ENCODE measurements around the gene H6PD.

Gene H6PD

DNA sequence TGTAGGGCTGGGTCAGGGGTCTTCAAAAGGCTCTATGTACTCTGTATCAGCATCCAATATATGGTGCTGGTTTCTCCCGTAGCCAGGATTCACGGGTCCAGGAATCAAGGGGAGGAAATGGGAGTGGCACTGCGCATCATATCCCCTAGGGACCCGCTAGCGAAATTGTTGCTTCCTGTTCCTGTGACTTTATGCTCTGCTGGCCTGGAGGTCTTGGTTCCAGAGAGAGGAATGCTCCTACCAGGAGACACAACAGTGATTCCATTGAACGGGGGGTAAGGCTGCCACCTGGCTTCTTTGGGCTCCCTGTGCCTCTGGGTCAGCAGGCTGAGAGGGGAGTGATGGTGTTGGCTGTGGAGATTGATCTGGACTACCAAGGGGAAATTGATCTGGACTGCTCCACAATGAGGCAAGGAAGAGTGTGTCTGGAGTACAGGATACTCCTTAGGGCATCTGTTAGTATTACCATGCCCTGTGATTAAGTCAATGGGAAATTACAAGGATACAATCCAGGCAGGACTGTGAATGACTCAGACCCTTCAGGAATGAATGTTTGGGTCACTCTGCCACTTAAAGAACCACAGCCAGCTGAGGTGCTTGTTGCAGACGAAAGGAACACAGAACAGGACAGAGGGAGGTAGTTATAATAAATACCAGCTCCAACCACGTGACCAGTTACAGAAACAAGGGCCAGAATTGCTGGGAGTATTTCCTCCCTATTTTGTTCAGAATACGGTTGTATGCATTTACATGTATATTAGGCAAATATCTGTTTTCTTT, 68.4 kb downstream of the H6PD start:
- DNase-seq, result no peak

DNA sequence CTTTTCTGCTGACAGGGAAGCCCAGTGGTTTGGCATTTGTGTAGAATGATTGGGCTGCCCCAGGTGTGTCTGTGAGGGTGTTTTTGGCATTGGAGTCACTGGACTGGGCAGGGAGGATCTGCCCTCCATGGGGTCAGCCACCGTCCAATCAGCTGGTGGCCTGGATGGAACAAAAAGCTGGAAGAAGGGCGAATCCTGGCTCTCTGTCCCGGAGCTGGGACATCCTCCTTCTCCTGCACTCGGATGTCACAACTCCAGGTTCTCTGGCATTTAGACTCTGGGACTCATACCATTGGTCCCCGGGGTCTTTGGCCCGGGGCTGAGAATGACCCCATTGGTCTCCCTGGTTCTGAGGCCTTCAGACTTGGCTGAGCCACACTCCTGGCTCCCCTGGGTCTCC, 69.3 kb downstream of the H6PD start:
- no peak for DNase-seq

DNA sequence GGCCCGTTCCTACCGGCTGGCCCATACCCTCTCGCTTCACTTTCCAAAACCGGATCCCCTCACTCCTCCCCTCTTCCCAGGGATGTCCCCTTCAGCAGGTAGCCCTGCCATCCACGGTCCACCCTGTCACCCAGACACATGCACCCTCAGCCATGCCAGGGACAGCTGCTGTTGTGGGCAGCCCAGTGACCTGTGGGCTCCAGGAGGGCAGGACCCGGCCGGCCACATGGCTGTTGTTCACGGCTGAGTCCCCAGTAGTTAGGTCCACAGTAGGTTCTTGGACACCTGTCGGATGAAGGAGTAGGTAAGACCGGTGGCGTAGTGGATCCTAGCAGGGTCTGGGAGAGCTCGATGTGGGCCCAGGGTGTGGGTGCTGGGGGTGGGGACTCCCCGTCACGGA, 70.6 kb downstream of the H6PD start:
- no peak for DNase-seq

DNA sequence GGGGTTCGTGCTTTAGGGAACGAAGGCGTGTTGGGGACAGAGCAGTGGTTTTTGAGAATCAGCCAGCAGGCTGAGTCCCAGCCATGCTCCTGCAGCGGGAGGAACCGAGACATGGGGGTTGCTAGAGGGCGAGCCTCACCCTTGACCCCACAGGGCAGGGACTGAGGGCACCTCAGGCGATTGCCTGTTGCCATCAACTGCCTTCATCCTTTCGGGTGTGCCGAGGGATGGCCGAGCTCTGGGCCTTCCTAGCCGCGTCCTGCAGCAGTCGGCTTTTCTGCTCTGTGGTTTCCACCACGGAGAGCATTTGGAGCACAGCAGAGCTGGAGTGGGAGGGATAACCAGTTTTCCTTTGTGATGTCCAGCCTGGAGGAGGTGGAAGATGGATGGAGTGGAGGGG, 71.4 kb downstream of the H6PD start:
- no peak for DNase-seq

DNA sequence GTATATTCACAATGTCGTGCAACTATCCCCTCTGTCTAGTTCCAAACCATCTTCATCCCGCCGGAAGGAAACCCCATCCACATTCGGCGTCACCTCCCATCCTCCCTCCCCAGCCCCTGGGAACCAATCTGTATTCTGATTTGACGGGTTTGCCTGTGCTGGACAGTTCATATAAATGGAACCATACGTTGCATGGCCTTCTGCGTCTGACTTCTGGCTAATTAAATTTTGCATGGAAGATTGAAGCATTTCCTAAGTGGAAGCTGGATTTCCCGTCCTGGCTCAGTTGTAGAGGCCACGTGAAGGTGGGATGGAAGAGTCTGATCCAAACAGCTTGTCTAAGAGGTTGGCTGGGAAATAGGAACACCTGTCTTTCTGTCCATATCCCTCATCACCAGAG, 72.7 kb downstream of the H6PD start:
- no peak for DNase-seq

DNA sequence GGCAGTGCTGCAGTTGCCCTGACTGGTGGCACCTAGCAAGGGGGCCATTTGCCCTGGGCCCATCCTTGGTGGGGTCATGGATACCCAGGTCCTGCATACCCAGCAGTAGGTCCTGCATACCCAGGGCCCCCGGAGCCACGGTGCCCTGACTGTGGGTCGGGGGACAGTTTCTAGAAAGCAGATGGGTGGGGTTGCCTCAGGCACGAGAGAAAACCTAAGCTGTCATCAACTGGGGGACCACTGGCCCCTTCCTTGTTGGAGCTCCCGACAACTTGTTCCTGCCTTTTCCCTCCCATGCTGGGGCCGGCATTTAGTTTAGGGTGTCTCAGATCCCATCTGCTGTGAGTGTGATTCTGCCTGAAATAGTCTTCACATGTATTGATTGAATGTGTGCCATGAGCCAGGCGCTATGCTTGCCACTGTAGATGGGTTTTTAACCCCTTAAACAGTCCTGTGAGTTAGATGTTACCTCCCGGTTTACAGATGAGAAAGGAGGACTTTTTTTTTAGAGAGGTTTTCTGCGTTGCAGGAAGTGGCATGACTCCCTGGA, 73.7 kb downstream of the H6PD start:
- no peak for DNase-seq

DNA sequence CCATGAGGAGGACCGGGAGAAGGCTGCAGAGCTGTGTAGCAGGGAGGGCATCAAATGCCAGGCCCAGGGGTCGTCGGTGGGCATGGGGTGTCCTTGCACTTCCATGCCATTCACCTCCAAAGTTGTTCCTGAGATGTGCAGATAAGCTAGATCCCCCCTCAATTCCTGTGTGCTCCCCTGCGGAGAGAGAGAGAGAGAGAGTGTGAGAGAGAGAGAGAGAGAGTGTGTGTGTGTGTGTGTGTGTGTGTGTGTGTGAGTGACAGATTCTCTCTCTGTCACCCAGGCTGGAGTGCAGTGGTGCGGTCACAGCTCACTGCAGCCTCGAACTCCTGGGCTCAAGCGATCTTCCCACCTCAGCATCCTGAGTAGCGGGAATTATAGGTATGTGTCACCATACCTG, 74.5 kb downstream of the H6PD start:
- no peak for DNase-seq

DNA sequence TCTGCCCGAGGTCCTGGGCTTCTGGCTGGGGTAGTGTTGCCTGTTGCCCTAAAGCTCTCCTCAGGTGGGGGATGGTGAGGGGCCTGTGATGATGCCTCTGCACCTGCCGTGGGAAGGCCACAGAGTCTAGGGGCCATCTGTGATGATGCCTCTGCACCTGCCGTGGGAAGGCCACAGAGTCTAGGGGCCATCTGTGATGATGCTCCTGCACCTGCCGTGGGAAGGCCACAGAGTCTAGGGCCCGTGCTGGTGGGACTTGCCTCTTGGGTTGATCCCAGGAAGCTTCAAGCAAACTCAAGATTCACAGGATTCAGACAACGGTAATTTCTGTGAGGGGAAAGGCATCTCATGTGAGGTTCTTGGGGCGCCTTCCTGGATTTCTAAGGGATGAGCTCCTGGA, 75.4 kb downstream of the H6PD start:
- DNase-seq, result no peak

DNA sequence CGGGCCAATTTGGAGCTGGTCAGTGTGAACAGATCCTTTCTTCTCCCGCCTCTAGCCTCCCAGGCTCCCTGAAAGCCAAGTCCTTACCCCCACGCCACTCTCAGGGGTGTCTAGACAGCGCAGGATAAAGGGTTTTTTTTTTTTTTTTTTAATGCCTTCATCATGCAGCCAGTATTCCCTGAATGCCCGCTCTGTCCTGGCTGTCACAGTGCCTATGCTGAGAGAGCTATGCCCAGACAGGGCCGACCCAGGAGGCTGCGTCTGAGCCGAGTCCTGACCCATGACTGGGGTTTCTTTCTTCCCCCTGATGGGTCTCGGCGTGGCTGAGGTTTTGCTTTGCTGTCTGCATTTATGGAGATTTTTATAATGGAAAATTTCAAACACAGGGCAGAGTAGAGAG, 76.5 kb downstream of the H6PD start:
- DNase-seq, result no peak

DNA sequence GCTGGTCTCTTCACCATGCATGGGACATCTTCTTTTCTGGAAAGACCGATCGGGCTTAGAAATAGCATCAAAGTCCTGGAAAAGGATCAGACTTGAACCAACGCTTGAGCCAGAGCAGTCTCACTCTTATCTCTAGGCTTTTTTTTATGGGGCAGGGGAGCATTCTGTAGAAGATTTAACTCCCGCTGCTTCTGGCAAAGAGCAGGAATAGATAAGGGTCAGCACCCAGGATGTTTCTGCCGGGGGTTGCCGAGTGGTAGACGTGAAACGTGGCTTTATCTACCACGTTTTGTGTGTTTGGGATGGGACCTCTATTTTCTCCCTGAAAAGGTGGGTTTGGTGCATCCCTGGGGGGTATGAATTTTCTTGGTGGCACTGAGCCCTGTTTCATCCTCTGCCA, 76.9 kb downstream of the H6PD start:
- no peak for DNase-seq

DNA sequence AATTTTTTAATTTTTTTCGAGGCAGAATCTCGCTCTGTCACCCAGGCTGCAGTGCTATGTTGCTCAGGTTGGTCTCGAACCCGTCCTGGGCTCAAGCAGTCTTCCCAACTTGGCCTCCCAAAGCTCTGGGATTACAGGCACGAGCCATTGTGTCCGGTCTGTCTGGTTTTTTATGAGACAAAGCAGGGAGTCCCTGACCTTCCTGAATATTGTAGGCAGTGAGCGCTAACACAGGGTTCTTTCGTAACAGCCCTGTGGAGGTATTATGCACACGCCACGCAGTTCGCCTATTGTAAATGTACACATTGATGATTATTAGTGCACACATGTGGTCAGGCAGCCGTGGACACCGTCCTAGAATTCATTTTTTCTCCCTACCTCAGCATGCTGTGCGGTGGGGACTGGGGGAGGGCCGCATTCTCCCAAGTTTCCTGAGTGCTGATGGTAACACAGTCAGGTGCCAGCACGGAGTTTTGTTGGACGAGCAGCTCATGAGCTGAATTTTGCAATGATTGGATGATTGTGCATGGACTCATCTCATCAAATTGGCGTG, 77.7 kb downstream of the H6PD start:
- no peak for DNase-seq

DNA sequence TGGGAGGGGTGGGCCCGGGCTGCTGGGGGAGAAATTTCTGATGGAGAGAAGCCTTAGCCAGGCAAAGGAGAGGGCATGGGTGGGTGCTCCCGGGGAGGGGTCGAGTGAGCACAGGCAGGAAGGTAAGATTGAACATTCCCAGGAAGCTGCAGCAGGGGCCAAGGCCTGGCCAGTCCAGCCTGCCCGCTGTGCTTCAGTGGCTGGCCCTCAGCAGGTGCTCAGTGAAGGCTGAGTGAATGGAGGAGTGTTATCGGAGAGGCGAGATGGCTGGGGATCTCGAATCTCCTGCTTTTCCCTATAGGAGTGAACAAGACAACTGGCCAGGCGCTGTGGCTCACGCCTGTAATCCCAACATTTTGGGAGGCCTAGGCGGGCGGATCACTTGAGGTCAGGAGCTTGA, 79.0 kb downstream of the H6PD start:
- DNase-seq, result no peak

DNA sequence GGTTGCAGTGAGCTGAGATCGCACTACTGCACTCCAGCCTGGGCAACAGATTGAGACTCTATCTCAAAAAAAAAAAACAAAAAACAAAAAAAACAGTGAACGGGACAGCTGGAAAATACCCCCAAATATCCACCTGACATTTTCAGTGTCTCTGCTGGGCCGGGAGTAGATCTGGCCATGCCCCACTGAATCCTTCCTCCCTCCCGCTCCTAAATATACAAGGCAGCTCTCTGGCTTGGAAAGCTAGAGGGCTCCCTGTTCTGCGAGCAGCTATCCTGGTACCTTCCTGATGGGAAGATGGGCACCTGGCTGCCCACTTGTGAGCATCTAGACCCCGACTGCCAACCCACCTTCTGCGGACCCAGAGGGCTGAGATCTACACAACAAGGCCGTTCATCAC, 79.5 kb downstream of the H6PD start:
- no peak for DNase-seq

DNA sequence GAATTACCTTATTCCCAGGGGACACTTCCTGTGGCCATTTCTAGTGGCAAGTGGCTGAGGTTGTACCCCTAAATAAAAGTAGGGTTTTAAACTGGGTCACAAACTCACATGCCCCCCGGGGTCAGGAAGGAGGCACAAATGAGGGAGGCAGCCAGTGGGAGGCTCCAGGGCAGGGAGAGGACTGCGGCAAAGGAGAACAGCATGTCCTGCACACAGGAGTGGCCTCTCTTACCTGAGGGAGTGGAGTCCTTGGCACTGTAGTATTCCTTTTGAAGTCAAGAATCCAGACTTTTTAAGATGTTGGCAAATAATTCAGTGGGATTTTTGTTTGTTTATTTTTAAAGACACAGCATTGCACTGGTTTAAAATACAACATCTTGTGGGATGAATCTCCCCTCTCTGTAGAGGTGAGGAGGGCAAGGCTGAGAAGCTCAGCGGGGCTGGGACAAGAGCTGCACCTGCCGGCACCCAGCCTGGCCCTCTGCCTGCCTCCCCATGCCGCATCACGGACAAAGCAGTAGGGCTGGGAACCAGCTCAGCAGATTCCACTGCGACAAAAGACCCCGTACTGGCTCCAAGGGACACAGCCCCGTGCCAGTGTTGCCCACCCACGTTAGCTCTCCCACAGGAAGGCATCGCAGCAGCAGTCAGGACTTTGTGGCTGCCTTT, 80.3 kb downstream of the H6PD start:
- no peak for DNase-seq

DNA sequence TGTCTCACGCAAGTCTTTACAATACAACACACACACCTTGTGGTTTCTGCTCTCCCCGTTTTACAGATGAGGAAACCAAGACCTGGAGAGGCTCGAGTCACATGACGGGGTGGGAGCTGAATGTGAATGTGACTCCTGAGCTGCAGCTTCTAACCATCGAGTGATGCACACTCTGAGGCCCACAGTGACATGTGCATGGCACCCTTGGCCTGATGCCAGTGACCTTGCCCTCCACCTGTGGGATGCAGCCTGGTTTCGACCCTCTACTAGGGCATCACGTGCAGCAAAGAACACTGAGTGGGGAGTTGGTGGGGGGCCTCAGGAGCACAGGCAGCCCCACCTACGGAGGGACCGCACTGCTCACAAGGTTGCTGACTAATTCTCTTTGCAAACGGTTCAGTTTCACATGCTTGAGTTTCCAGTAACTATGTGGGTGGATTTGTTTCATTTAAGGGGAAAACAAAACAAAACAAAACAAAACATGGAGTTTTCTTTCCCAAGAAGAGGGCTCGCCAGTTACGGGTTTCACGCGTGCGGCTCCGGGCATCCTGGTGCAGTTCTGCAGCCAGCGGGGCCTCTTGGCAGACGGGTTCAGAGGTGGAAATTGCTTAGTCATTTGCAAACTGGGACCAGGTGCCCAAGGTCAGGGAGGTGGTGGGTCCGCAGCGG, 81.0 kb downstream of the H6PD start:
- DNase-seq, result peak; percentile 91

DNA sequence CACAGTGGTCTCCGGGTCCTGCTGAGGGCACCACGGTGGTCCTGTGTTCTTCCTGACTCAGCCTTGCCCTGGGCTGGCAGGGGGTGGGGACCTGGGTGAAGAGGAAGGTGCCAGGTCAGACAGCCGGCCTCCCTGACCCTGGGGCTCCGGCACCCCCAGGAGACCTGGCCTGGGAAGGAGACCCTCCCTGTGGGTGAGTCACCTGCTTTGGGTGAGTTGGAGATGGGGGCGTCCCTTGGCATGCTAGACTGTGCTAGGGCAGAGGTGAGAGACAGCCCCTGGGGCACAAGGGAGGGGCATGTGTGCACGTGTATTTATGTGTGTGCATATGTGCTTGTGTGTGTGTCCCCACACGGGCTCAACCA, 81.5 kb downstream of the H6PD start:
- no peak for DNase-seq

DNA sequence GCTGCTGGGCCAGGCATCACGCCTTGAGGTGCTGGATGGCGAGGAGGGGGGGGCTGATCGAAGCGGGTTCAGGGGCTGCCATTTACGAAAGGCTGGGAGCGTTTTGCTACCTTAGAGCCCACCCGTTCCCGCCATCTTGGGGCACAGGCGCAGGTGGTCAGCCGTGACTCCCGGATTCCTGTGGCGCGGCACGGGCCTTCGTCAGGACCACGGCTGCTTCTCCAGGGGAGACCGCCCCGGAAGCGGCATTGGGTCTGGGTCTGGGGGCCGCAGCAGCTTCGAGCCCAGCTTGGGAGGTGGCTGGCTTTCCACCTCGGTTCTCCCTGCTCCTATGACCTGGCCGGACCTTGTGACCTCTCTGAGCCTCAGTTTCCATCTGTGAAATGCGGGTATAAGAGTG, 81.9 kb downstream of the H6PD start:
- DNase-seq, result no peak

DNA sequence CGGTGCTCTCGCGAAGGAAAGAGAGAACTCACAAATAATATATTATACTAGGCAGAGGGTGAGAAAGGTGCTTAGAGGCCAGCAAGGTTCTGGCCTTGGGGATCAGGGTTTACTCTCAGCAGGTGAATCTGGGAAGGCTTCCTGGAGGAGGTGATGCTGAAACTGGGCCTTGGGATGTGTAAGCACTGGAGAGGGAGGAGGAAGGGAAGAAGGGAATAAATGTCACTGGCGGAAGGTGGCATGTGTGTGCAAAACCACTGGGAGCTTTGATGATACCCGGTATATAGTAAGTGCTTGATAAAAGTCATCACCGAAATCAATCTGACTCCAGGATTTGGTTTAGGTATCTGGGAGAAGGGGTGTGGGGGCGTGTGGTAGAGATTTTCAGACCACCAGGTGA, 82.5 kb downstream of the H6PD start:
- DNase-seq, result no peak

DNA sequence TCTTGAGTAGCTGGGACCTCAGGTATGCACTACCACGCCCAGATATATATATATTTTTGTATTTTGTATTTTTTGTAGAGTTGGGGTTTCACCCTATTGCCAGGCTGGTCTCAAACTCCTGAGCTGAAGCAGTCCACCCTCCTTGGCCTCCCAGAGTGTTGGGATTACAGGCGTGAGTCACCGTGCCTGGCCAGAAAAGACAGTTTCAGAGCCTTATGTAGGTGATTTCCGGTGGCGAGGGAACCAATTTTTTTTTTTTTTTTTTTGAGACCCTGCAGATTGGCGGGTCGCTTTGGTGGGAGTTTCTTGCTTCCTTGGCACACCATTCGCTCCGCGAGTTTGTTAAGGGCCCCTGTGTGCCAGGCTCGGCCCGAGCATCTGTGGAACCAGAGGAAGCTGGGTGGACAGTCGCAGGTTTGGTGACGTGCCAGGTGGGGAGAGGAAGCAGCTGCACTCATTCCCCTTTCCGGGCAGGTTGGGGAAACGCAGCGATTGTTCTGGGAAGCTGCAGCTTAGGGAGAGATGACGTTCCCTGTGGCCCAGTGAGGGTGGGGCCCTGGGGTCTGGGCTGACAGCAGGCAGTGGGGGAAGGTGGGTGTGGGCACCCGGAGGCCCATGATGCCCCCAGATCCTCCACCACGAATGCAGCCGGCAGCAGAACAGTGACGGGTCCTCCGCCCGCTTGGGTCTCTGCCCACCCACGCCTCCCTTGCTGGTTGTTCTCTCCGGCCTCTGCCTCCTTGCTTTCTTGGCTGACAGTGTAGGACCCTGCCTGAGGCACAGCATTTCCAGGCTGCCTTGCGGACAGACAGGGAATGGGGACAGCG, 83.2 kb downstream of the H6PD start:
- no peak for DNase-seq

DNA sequence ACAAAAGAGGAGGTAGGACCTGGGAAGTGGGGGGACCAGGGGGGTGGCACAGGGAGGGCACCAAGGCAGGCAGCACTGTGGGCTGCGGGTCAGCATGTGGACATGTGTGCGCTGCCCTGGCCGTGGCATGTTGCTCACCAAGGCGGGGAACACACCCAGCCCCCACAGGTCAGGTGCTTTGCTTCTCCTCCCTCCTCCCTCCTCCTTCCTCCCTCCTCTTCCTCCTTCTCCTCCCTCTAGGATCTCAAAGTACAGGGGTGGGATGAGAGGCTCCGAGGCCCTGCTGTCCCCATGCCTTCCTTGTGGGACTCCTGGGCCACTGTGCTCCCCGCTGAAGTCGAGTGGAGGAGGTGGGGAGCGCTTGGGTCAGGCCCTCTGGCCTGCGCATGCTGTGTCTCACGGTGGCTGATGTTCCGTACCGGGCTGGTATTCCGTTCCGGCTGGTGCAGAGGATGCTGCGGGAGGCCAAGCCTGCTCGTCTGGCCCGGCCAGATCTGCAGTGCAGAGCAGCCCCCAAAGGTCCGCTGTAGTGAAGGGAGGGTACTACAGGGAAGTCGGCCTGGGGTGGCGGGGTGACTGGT, 84.7 kb downstream of the H6PD start:
- no peak for DNase-seq

DNA sequence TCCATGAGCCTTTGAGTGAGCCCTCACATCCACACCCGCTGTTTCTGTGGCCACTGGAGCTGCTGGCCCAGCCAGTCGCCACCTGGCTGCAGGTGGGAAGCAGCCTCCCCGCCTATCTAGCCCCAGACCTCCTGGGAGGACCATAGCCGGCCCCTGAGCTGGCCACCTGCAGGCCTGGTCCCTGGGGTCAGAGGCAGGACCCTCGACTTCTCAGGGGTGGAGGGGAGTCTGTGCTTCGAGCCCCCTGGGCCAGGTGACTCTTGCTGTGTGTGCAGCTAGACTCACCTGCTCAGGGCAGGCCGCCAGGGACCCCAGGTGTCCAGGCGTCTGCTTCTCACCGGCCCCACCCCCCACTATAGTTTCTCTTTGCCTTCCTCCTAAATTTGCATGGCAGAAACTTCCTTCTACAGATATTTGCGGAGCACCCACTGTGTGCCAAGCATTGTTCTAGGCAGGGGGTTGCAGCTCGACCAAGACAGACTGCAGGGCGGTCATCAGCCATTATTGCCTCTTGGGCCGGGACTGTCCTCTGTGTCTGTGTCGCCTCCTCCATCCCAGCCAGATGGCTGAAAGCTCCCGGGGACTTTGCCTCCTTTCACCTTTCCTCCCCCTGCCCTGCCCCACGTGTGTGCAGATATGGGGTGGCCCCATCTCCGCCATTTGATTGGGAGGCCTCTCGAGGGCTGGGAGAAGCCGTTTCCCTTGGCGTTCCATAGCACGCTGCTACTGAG, 85.4 kb downstream of the H6PD start:
- no peak for DNase-seq

Measured in inflammatory macrophage treated with lipopolysaccharide for 4 hours (primary cell).